CD4-positive, alpha-beta T cell treated with Interleukin-15 for 1 hour (primary cell): ENCODE measurements around the gene IGFALS.

Experiments
- DNase-seq: peaks from one replicate; pipeline ENCODE4 v3.0.0-alpha.2; 2020

IGFALS gene

DNA sequence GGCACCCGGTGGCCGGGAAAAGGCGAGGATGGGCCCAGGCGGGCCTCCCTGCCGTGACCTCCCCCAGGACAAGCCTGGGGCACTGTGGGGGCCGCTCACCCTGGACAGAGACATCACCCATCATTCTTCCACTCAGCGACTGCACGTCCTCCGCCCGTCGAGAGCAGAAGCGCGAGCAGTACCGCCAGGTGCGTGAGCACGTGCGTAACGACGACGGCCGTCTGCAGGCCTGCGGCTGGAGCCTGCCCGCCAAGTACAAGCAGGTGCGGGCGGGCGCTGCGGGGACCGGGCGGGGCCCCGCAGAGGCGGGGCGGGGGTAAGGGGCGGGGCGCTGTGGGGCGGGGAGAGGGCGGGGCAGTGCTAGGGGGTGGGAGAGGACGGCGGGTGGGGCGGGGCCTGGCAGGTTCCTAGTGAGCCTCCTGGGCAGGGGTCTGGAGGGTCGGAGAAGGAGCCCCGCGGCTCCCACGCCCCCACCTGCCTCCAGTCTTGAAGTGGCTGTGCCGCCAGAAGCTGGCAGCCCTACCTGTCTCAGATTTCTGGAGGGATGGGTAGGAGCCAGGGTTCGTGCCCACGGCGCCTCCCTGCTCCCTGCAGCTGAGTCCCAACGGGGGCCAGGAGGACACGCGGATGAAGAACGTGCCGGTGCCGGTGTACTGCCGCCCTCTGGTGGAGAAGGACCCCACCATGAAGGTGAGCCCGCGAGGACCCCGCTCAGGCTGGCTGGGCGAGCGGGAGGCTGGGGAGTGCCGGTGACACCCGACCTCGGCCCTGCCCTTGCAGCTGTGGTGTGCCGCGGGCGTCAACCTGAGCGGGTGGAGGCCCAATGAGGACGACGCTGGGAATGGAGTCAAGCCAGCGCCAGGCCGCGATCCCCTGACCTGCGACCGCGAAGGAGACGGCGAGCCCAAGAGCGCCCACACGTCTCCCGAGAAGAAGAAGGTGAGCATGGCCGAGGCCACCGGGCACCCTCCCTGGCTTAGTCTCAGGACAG lies 29.7 kb downstream of the IGFALS start:
- DNase-seq: no peak

DNA sequence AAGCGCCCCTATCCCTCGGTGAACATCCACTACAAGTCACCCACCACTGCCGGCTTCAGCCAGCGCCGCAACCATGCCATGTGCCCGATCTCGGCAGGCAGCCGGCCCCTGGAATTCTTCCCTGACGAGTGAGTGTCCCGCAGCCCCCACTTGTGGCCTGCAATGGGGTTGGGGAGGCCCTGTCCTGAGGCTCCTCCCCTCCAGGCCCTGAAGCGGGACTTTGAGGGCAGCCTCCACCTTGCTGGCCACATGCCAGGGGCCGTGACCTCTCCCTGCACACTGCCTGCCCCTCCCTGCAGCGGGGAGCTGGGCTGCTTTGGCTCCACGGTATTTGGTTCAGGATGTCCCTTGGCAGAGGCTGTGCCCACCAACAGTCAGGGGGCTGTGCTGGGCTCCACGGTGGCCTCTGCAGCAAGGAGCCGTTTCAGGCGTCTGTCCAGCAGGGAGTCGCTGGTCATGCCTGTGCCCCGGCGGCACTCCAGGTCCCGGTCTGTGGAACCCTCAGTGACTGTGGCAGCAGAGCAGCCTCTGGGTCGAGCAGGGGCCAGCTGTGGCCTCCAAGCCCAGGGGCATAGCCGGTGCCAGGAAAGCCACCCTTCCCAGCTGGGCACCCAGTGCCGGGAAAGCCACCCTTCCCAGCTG lies 30.5 kb downstream of the IGFALS start:
- DNase-seq: no peak

- DNase-seq: no peak
Measured at GRCh38 chr16:1762196-1762878, 31.2 kb downstream of the IGFALS start.

DNA sequence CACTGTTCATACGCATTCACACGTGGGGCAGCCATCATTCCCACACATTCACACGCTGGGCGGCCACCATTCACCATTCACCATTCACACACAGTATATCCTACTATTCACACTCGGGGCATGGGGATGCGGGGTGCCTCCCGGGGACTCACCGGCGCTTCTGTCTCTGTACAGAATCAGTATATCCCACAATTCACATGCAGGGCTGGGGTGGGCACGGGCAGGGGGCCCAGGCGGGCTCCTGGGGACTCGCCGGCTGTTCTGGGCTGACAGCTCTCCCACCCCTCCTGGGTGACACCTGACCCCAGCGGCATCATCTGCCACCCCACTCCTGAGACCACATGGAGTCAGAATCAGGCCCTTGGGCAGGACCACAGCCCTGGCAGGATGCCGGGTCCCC lies 31.8 kb downstream of the IGFALS start:
- no peak for DNase-seq

GRCh38 chr16:1760911-1761310 lies 32.6 kb downstream of the IGFALS start:
- no peak for DNase-seq

DNA sequence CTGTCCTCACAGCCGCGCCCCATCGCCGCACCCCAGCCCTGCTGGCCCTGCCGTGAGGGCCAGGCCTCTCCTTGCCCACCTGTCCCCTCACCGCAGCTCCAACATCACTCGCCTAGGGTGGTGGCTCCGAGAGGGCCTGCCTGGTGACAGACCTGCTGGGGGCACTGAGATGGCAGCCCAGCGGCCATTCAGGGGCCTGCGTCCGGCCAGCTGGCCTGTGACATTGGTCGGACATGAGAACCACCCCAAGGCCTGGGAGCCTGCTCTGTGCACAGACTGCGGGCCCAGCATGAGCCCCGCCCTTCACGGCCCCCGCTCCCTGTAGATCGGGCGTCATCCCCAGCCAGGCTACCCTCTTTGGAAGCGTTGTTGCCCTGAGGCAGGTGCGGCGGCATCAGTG lies 34.0 kb downstream of the IGFALS start:
- no peak for DNase-seq

DNA sequence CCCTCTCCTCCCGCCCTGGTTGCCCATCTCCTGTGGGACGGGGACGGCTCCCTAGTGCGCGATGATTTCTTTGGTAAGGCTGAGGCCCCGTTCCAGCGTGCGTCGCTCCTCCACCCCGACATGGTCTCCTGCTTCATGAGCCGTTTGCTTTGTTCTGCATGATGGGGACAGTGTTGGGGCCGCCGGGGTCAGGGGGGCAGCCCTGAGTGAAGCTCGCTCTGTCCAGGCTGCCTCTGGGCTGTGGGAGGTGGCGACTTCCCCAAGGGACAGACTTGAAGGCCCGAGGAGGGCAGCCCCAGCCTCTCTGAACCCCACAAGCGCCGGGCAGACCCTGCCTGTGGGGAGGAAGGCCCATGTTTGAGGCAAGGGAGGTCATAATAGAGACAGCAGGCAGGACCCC lies 34.6 kb downstream of the IGFALS start:
- DNase-seq: no peak

DNA sequence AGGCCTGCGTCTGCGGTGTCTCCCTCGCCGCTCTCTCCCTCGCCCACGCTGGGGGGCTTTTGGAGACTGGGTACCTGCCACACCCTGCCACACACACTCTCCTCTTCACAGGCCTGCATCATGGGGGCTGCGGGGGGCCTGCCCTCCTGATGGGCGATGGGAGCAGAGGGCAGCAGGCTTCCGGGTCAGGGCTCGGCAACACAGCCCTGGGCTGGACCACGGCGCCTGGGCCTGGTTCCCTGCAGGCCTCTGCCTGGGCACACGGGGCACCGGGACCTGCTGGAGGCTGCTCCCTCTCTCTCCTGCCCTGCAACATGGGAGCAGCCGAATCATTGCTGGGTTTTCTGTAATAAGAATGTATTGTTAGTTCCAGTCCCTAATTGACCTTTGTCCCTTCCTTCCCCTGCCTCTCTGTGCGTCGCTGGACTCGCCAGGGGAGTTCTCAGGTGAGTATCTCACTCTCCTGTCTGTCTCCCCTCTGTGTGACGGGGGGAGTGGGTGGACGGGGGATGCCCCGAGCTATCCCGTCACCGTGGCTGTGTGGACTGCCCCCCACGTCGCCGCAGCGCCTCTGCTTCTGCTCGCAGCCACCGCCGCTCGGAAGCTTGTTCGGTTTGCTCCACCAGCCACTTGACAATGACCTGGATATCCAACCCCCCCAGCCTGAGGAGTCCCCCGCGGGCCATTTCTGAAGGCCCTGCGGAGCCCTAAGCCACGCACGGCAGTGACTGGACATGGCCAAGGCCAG lies 35.6 kb downstream of the IGFALS start:
- no peak for DNase-seq

DNA sequence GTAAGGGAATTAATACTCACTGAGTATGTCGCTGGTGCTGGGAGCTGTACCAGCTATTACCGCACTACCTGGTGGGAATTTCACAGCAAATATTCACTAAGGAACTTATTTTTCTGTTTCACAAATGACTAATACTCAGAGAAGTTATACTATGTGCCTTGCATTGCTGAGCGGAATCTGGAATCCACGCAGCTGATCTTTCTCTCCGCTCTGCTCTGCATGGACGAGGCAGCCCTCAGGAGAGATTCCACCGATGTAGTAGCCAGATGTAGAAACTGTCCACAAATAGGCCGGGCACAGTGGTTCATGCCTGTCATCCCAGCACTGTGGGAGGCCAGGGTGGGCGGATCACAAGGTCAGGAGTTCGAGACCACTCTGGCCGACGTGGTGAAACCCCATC lies 39.3 kb downstream of the IGFALS start:
- no peak for DNase-seq

DNA sequence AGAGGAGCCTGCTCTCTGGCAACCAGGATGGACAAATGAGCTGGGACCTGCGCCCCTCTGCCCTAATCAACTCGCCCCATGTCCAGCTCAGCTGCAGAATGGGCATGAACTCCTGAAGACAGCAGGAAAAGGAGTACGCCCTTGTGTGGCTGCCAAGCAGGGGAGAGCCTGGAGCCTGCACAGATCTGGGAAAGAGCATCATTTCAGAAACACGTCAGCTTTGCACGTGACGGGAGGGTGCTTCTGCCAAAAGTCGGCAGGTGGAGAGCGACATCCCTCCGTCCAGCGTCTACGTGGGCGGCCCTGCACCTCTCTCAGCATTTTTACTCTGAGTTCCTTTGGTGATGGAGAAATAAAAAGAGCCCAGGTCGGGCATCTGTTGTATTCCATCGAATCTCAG lies 40.7 kb downstream of the IGFALS start:
- DNase-seq: no peak

GRCh38 chr16:1751946-1752345 lies 41.6 kb downstream of the IGFALS start:
- DNase-seq: no peak

DNA sequence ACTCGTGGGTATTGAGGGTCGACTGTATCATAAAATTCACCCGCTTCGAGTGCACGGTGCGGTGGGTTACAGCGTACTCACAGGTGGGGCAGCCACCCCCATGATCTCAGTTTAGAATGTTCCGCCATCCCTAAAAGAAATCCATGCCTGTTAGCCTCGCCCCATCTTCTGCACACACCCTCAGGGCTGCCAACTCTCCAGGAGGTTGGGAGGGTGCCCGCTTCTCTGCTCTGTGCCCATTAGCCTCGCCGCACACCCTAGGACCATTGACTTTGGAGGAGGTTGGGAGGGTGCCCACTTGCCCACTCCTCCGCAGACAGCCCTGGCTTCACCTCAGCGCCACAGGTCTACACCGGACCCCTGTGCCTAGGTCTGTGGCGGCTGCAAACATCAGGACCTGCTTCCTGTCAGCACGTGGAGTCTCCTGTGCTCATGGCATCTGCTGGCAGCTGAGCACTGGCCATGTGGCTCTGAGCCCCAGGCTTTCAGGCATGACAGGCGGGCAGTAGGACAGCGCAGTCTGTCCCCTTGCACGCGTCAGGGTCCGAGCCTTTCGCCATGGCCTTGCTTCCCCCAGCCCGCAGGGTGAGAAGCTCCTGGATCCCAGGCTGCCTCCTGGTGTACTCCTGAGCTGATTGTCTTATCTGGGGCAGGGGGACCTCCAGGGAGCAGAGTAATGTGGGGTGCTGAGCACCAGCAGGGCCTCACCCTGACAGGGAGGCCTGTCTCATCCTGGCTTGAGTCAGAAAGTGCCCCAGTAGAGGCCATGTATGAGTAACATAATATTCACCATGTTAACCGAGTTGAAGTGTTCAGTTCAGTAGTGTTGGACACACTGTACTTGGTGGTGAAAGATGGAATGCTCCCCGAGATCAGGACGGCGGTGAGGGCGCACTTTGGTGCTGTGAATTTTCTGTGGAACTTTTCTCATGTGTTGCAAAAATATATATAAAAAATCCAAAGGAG lies 44.1 kb downstream of the IGFALS start:
- no peak for DNase-seq

DNA sequence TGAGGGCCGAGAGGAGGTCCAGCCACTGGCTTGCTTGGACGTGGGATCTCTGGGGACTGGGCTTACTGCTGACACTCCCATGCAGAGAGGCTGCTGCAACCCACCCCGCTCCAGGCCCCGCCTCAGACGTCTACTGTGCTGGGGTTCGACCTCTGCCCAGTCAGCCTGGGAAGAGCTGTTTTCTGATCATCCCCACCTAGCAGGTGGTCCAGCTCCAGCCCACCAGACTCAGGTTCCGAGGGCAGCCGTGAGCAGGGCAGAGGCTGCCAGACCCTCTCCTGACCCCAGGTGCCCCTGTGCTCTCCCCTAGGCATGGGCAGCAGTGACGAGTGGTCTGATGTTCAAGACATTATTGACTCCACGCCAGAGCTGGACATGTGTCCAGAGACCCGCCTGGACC lies 45.6 kb downstream of the IGFALS start:
- DNase-seq: no peak

GRCh38 chr16:1746693-1747195 lies 46.8 kb downstream of the IGFALS start:
- no peak for DNase-seq

- no peak for DNase-seq
Measured at GRCh38 chr16:1745900-1746692, 47.4 kb downstream of the IGFALS start.

DNA sequence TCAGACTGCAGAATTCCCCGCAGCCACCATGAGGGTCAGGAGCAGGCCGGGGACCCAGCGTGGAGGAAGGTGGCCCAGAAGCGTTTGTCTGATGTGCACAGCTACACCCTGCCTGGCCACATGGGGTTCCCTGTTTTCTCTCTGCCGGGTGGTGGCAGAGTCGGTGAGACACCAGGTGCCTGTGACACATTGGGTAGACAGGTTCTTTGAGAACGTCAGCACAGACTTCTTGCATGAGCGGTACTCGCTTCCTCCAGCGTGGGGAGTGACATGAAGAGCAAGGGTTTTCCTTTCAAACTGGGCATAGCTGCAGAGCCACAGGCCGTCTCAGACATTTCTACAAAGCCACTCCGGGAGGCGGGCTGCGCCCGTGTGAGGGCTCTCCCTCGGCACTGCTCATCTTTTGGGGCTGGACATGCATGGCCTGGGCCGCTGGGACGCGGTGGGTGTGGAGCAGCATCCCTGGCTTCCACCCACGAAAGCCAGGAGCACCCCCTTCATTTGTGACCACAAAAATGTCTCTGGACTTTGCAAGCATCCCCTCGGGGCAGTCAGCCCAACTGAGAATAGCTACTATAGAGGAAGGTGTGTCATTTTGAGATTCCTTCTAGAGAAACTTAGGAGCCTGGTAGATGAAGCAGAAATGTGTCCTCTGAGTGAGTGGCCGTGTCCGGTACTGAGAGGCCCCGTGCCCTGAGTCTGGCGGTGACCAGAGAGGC lies 48.2 kb downstream of the IGFALS start:
- no peak for DNase-seq

DNA sequence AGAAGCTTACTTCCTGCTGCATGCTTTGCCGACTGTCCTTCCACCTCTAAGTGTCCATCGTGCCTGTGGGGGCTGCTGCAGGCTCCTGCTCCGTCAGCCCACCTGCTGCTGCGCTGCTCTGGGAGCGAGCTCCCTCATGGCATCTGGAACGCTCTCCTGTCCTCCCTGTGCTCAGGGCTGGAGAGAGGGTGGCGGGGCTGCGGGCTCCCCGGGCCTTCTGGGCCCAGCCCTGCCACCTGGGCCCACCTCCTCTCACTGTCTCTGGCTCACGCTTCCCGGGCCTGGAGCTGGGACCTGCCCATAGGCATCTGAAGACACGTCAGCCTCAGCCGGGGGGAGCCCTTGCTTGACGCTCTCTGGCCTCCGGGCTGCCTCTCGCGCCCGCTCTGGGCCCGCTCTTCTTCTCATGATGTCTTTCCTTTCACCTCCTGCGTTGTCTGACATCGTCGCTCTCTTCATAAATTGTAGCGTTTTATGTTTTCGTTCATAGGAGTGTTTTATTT lies 49.1 kb downstream of the IGFALS start:
- DNase-seq: no peak

DNA sequence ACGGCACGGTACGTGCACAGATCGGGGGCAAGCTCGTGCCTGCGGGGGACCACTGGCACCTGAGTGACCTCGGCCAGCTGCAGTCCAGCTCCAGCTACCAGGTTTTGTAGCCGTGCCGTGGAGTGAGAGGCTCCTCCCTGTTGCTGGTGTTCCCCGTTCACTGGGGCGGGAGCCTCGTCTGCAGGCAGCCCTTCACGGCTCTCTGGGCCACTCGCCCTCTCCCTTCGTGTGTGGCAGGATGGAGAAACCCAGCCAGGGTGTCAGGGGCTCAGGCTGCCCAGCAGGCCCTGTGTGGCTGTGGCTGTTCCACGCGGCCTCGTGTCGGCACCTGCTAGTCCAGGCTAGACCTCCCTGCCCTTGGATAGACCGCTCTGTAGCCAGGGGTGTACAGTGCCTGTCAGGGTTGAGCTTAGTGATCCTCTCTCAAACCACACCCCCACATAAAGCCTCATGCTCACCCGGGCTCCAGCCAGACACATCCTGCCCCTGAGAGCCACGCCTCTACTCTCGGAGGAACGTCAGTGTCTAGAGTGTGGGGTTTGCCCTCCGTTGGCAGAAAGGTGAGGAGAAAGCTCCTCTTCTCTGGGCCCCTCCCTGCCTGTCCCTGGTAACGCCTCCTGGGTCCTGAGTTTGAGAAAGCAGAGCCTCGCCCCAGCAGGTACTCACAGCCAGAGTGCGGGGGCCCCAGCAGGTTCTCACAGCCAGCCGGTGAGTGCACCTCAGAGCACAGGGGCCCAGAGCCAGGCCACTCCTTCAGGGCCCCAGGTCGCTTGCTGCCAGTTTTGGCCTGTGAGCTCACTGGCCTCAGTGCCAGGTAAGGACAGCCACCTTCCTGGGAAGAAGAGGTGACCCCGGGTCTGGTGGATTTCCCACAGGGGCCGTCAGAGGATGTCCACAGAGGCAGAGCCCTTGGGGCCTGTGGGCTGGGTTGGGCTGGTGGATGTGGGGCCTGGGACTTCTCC lies 49.8 kb downstream of the IGFALS start:
- DNase-seq: no peak
